ENCODE data around the gene SMAD7. TPM values are rescaled to one million over a fixed set of nuclear protein-coding genes. Genes with fewer than 3 reads are reported as not detected.

SMAD7 gene
- total and polyA plus RNA-seq, 10 of the 15 experiments (the other 5 are each of a cell fraction or from before 2014, with no cell fraction given), result 1.3 to 22.5 (median 8.0) TPM

GRCh38 chr18:48983793-48984437, 33.1 kb upstream of the SMAD7 start (continued):
- TF ChIP-seq CEBPB (IDR thresholded peaks at IDR 0.05; ENCODE audit: borderline replicate concordance in 1 of 2, low read depth in 2 of 2, low read length in 2 of 2), result no peak
- TF ChIP-seq NFIC (IDR thresholded peaks at IDR 0.05; ENCODE audit: low read depth, low read length), result no peak
- no peak for TF ChIP-seq YY1 (IDR thresholded peaks at IDR 0.05; ENCODE audit: low read depth, low read length)

- Histone ChIP-seq H3K4me3 (no peak overlapping the region), H3K36me3 (ENCODE audit: control insufficient read depth in 2 of 2, insufficient read depth in 2 of 2, low read length in 1 of 2) (no peaks in the 10 kb centered on the region), H3K9me3 (replicated peaks; ENCODE audit: control insufficient read depth, insufficient read depth, low read length) (no peaks in the 10 kb centered on the region), H3K27me3 (replicated peaks in 1 of 2; ENCODE audit: control insufficient read depth in 2 of 2, insufficient read depth in 2 of 2, low read length in 1 of 2) (no peaks in the 10 kb centered on the region; a peak in 1 of 4 replicates), H3K4me2 (ENCODE audit: control insufficient read depth, insufficient read depth) (no peak overlapping the region), H3K79me2 (ENCODE audit: control insufficient read depth, insufficient read depth, low read length) (no peaks in the 10 kb centered on the region), H2AFZ (ENCODE audit: control insufficient read depth, low read depth, low read length) (no peak overlapping the region), H3K9ac (ENCODE audit: control insufficient read depth, insufficient read depth, low read length) (no peak overlapping the region), H3K4me1 (ENCODE audit: control insufficient read depth, insufficient read depth, low read length) (no peaks in the 10 kb centered on the region), H4K20me1 (ENCODE audit: control insufficient read depth, insufficient read depth) (no peaks in the 10 kb centered on the region), H3K27ac (ENCODE audit: control insufficient read depth, insufficient read depth) (no peak overlapping the region)
- no peak for FAIRE-seq
- WGBS (ENCODE audit: insufficient coverage, insufficient replicate concordance, low lambda C conversion rate, missing lambda C conversion rate), result 22% methylated on average over 7 of the region's 7 CpGs
- ChIA-PET SMC1A (ENCODE audit: uncharacterized antibody, unreplicated experiment) (interaction anchor here (1.2 kb wide), 1 partner anchor 15 kb away, joined by 3 read pairs; no protein-coding TSS in a partner anchor), RAD21 (ENCODE audit: unreplicated experiment) (no interaction called here), CTCF (no interaction called here), POLR2A (interaction anchor here (0.5 kb wide), 1 partner anchor 533 kb away, joined by 3 read pairs; no protein-coding TSS in a partner anchor)
- intact Hi-C loops (cut with micrococcal nuclease; ENCODE audit: unreplicated experiment) (no loop called here), in situ Hi-C loops (cut with MboI) (no loop called here)
- no peak for DNase-seq (ENCODE audit: low read depth, low spot score)
- no peak for ATAC-seq
- no TSS peak for BruUV-seq (replicated peaks)
- no peak for TF ChIP-seq IRF5 (IDR thresholded peaks at IDR 0.05; ENCODE audit: borderline replicate concordance)
- no peak for TF ChIP-seq ZNF207 (IDR thresholded peaks at IDR 0.05; ENCODE audit: borderline replicate concordance)
- TF ChIP-seq MYB (IDR thresholded peaks at IDR 0.05; ENCODE audit: borderline replicate concordance, low read depth, low read length), result no peak
- TF ChIP-seq TCF3 (IDR thresholded peaks at IDR 0.05; ENCODE audit: borderline replicate concordance, insufficient read depth, low read depth, low read length), result no peak
- no peak for TF ChIP-seq CEBPZ (IDR thresholded peaks at IDR 0.05; ENCODE audit: low read depth, low read length)
- no peak for TF ChIP-seq USF1 (IDR thresholded peaks at IDR 0.05; ENCODE audit: borderline replicate concordance, extremely low read length, insufficient read depth, low read depth, low read length)
- TF ChIP-seq MLLT1 (IDR thresholded peaks at IDR 0.05), result no peak
- no peak for TF ChIP-seq CTCF (IDR thresholded peaks at IDR 0.05 in 2 of 3, conservative IDR thresholded peaks at IDR 0.05 in 1 of 3; ENCODE audit: control insufficient read depth in 2 of 3, extremely low read depth in 1 of 3, insufficient read depth in 1 of 3, low read depth in 3 of 3, low read length in 3 of 3)
- no peak for TF ChIP-seq SMAD5 (IDR thresholded peaks at IDR 0.05; ENCODE audit: low read depth)
Observed at GRCh38 chr18:48982266-48982665, 31.5 kb upstream of the SMAD7 start.
